ENCODE measurements around the gene ZNF217. TPM values are rescaled to one million over a fixed set of nuclear protein-coding genes. Genes with fewer than 3 reads are reported as not detected.

Gene ZNF217
- total RNA-seq, 2 experiments from 2014 or later, result 37.2 to 38.3 TPM

DNA sequence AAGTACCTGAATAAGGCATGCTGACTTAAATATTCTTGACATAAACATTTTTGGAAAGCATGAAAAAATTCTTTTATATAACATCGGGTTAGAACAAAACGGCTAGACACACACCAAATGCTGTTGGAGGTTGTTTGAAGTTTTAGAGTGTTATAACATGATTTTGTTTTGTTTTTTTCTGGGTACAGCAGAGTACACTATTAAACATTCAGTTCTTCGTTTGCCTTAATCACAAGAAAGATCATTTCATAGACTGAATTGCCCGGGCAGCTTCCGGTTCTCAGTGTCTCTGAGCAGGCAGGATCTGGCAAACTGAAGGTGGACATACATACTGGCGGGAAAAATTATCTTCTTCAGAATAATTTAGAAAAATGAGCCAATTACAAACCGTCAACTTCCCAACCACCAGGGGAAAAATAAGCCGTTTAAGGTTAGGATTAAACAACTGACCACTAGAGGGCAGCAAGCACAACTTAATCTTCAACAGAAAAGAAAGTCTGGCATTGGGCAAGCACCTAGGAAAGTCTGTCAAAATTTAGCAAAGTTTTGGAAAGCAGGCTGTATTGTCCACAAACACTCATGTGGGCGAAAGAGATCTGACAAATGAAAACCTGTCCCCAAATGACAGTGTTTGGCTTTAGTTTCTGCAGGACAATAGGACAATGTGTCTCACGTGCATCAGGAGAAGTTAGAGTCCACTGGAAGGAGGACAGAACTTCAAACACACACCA lies 15.0 kb downstream of the ZNF217 start:
- Mint-ChIP-seq H3K4me1 (ENCODE audit: low read depth) (peaks cover 90% of the 10 kb centered on the region), H3K9me3 (no peaks in the 10 kb centered on the region), H3K4me3 (peak overlapping the region; percentile 71), H3K27me3 (ENCODE audit: low read depth) (no peaks in the 10 kb centered on the region), H3K36me3 (ENCODE audit: low read depth) (peaks cover 68% of the 10 kb centered on the region), H3K27ac (peak overlapping the region; percentile 92)
- CTCF ChIA-PET, result interaction anchor here (0.6 to 2.1 kb wide), 18 partner anchors 44 to 364 kb away, joined by 3 to 14 read pairs (median 4); no protein-coding TSS in a partner anchor
- intact Hi-C loops (cut with micrococcal nuclease), result loop anchor here (1.0 to 5.0 kb wide), 11 partner anchors 16 to 629 kb away; partner anchors contain the start of gene PFDN4
- DNase-seq, result peak; percentile 77

DNA sequence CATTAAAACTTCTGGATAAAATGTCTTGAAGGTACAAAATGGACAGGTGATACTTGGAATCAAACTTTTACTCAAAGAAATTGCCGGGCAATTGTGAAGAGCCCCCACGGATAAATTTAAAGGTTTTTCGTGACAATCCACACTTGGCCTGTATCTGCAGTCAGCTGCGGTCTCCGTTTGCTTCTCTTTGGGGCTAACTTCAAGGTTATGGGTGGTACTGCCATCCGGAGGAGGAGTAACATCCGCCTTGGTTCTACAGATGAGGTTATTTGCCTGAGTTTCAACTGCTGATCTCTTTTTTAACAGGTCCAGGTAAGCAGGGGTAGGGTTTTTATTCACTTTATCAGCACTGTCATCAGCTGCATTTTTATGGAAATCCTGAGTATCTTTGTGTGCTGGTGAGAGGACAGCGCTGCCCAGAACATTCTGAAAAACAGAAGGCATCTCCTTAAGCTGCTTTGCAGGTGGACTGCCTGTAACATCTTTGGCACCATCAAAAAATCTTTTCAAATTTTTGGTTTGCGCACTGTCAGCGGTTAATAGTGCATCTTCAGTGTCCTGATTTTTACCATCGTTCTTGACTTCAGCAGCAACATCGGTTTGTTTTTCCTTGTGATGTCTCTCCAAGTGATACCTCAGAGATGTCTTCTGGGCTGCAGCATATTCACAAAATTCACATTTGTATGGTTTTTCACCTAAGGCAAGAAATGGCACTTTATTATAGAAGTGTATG lies 16.9 kb downstream of the ZNF217 start:
- intact Hi-C loops (cut with micrococcal nuclease), result loop anchor here (5.0 kb wide), 1 partner anchor 631 kb away; the partner anchor contains the start of gene PFDN4
- no peak for DNase-seq
- no peaks in the 10 kb centered on the region for H3K27me3 Mint-ChIP-seq (ENCODE audit: low read depth)
- CTCF ChIA-PET, result interaction anchor here (1.1 to 2.1 kb wide), 3 partner anchors 66 to 363 kb away, joined by 3 to 13 read pairs (median 13); no protein-coding TSS in a partner anchor
- peaks cover 65% of the 10 kb centered on the region for H3K36me3 Mint-ChIP-seq (ENCODE audit: low read depth)
- H3K27ac Mint-ChIP-seq, result peak overlapping the region; percentile 83
- H3K4me1 Mint-ChIP-seq (ENCODE audit: low read depth), result peaks cover 92% of the 10 kb centered on the region
- no peak overlapping the region for H3K4me3 Mint-ChIP-seq
- no peaks in the 10 kb centered on the region for H3K9me3 Mint-ChIP-seq

DNA sequence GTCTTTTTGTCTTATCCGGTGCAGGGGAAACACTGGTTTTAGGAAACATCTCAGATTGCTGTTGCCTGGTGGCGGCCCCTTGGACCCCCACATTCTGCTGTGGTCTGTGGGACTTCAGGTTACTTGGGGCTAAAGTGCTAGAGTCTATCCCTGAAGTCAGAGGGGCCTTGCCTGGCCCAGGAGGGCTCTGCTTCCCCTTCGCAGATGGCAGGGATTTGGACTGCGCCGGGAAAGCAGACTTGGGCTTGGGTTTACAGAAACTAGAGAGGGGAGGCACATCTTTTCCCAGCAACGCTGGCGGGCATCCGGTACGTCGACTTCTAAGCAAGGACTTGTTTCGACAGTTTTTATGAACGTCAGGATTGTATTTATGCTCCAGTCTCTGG lies 17.5 kb downstream of the ZNF217 start:
- H3K27me3 Mint-ChIP-seq (ENCODE audit: low read depth), result no peaks in the 10 kb centered on the region

DNA sequence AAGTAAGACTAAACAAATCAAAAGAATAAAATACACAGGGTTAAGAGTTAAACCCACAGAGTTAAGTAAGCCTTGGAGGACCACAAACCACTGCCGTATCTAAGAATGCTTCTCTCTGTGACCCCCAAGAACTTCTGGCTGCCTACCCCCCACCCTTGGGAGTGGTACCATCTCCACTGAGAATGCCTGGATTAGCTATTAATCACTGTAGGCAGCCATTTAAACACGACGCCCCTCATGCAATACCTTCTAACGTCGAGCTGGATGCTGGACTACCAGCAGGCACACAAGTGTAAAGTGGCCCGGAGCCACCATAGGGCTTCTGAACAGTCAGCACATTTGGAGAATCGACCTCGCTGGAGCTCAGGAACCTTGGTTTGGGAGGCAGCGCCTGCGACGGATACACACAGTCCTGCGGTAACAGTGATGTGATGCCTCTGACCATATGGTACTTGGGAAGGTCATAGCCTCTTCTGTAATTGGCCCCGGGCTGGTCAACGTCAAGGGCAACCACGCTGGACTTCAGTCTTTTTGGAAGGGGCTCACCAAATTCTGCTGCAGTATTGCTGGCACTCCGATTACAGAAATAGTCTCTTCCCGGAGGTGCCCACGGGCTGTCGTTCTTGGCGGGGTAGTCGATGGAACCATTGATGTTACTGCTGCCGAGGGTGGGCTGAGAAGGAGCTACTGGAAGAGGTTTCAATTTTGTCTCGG lies 18.0 kb downstream of the ZNF217 start:
- CTCF ChIA-PET, result interaction anchor here (0.7 to 1.6 kb wide), 3 partner anchors 33 to 340 kb away, joined by 3 to 5 read pairs (median 3); no protein-coding TSS in a partner anchor
- Mint-ChIP-seq H3K27me3 (ENCODE audit: low read depth) (no peaks in the 10 kb centered on the region), H3K9me3 (no peaks in the 10 kb centered on the region), H3K4me3 (no peak overlapping the region), H3K4me1 (ENCODE audit: low read depth) (peaks cover 92% of the 10 kb centered on the region), H3K36me3 (ENCODE audit: low read depth) (peaks cover 62% of the 10 kb centered on the region), H3K27ac (peak overlapping the region; percentile 32)
- no peak for DNase-seq
- intact Hi-C loops (cut with micrococcal nuclease), result loop anchor here (5.0 kb wide), 1 partner anchor 632 kb away; the partner anchor contains the start of gene PFDN4

More for the DNA sequence above, 17.5 kb downstream of the ZNF217 start:
- Mint-ChIP-seq H3K4me1 (ENCODE audit: low read depth) (peaks cover 92% of the 10 kb centered on the region), H3K9me3 (no peaks in the 10 kb centered on the region), H3K36me3 (ENCODE audit: low read depth) (peaks cover 63% of the 10 kb centered on the region), H3K4me3 (no peak overlapping the region), H3K27ac (no peak overlapping the region)
- no peak for DNase-seq
- CTCF ChIA-PET, result interaction anchor here (0.7 to 1.6 kb wide), 2 partner anchors 252 to 340 kb away, joined by 3 to 5 read pairs; no protein-coding TSS in a partner anchor
- intact Hi-C loops (cut with micrococcal nuclease), result loop anchor here (5.0 kb wide), 1 partner anchor 631 kb away; the partner anchor contains the start of gene PFDN4

DNA sequence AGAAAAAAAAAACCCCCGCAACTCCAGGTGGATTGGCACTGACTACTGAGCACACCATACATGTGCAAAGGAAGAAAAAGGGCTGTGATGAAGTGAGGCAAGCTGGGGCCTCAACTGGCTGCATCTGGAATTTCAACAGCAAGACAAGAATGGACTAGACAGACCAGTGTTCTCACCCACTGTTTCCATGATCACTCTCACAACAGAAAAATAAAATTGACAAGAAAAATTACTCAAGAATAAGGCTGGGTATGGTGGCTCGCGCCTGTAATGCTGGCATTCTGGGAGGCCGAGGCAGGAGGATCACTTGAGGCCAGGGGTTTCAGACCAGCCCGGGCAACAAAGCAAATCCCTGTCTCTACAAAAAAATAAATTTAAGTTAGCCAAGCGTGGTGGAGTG lies 18.8 kb downstream of the ZNF217 start:
- H3K27ac Mint-ChIP-seq, result peak overlapping the region; percentile 61

DNA sequence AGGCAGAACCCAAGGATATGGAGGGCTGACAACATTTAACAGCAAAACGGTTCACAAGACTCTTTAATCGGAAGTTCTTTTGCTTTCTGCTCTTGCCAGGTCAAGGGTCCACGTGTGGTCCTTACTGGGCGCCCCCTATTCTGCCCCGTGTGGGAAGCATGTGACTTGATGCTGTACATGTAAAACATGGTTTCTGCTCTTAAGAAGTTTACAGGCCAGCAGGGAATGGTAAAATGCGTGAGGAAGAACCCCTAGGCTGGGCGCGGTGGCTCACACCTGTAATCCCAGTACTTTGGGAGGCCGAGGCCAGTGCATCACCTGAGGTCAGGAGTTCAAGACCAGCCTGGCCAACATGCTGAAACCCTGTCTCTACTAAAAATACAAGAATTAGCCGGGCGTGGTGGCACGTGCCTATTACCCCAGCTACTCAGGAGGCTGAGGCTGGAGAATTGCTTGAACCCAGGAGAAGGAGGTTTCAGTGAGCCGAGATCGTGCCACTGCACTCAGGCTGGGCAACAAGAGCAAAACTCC lies 19.3 kb downstream of the ZNF217 start:
- DNase-seq, result no peak
- no peaks in the 10 kb centered on the region for H3K9me3 Mint-ChIP-seq
- peak overlapping the region; percentile 61 for H3K27ac Mint-ChIP-seq
- CTCF ChIA-PET, result no interaction called here
- H3K4me3 Mint-ChIP-seq, result no peak overlapping the region
- H3K4me1 Mint-ChIP-seq (ENCODE audit: low read depth), result peaks cover 87% of the 10 kb centered on the region
- intact Hi-C loops (cut with micrococcal nuclease), result no loop called here
- H3K27me3 Mint-ChIP-seq (ENCODE audit: low read depth), result no peaks in the 10 kb centered on the region
- H3K36me3 Mint-ChIP-seq (ENCODE audit: low read depth), result peaks cover 60% of the 10 kb centered on the region

More for the DNA sequence above, 18.8 kb downstream of the ZNF217 start:
- DNase-seq, result no peak
- H3K27me3 Mint-ChIP-seq (ENCODE audit: low read depth), result no peaks in the 10 kb centered on the region
- CTCF ChIA-PET, result interaction anchor here (0.7 to 1.6 kb wide), 2 partner anchors 34 to 341 kb away, joined by 3 to 5 read pairs; no protein-coding TSS in a partner anchor
- H3K4me1 Mint-ChIP-seq (ENCODE audit: low read depth), result peaks cover 89% of the 10 kb centered on the region
- no peak overlapping the region for H3K4me3 Mint-ChIP-seq
- intact Hi-C loops (cut with micrococcal nuclease), result loop anchor here (5.0 kb wide), 1 partner anchor 632 kb away; the partner anchor contains the start of gene PFDN4
- H3K36me3 Mint-ChIP-seq (ENCODE audit: low read depth), result peaks cover 58% of the 10 kb centered on the region
- H3K9me3 Mint-ChIP-seq, result no peaks in the 10 kb centered on the region

DNA sequence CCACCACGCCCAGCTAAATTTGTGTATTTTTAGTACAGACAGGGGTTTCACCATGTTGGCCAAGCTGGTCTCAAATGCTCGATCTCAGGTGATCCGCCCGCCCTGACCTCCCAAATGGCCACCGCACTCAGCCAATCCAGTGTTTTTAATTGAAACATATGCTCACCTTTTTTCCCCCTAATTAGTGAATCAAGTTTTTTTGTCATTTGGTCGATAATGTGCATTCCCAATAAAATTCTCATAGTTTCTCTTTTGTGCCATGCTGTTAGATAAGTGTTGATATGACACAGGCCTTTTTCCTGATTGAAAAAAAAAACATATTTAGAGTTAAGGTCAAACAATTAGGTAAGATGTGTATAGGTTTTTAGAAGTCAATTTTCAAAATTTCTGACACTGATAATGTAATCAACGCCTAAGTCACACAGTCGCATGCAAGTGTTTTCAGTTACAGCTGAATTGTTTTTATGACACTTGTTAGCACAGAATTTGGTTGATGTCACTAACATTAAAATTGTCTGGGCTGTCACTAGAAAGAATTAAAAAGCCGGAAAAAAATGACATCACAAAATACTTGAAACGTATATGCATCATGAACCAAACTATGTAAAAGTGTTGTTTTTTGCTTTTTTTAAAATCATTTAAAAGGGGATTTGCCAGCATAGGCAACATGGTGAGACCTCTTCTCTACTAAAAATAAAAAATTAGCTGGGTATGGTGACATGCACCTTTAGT lies 21.9 kb downstream of the ZNF217 start:
- Mint-ChIP-seq H3K9me3 (no peaks in the 10 kb centered on the region), H3K27me3 (ENCODE audit: low read depth) (no peaks in the 10 kb centered on the region), H3K4me3 (no peak overlapping the region), H3K36me3 (ENCODE audit: low read depth) (peaks cover 55% of the 10 kb centered on the region), H3K4me1 (ENCODE audit: low read depth) (peaks cover 72% of the 10 kb centered on the region), H3K27ac (no peak overlapping the region)
- no peak for DNase-seq
- intact Hi-C loops (cut with micrococcal nuclease), result no loop called here
- CTCF ChIA-PET, result no interaction called here

DNA sequence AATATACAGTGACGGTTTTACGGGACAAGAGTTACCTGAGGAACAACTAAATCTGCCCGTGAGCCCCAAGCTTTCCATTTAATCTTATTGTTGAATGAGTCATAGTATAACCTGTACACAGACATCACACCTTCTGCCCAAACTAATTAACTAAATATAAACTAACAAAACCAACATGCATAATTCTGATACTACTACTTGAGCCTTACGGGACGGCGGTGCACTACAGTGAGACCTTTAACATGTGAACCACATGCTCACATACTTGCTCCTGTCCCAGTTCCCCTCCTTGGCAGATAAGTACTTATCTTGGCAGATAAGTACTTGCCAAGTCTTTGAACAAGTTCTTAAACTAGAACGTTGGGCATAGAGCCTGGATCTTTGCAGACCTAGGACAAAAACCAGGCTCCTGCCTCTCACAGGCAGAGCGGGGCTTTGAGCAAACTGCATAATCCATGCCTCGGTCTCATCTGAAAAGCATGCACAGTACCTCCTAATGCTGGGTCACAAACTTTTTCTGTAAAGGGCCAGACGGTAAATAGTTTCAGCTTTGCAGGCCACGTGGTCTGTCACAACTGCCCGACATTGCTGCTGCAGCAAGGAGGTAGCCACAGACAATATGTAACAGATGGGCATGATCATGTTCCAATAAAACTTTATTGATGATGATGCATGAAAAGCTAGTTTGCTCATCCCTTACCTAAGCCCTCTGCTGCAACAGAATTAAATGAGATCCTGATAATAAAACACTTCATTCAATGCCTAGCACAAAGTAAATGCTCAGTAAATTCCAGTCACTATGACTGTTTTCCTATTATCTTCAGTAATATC lies 23.0 kb downstream of the ZNF217 start:
- Mint-ChIP-seq H3K27me3 (ENCODE audit: low read depth) (no peaks in the 10 kb centered on the region), H3K4me1 (ENCODE audit: low read depth) (peaks cover 61% of the 10 kb centered on the region), H3K27ac (no peak overlapping the region), H3K36me3 (ENCODE audit: low read depth) (peaks cover 52% of the 10 kb centered on the region), H3K9me3 (no peaks in the 10 kb centered on the region), H3K4me3 (no peak overlapping the region)
- CTCF ChIA-PET, result no interaction called here
- DNase-seq, result no peak
- intact Hi-C loops (cut with micrococcal nuclease), result no loop called here

DNA sequence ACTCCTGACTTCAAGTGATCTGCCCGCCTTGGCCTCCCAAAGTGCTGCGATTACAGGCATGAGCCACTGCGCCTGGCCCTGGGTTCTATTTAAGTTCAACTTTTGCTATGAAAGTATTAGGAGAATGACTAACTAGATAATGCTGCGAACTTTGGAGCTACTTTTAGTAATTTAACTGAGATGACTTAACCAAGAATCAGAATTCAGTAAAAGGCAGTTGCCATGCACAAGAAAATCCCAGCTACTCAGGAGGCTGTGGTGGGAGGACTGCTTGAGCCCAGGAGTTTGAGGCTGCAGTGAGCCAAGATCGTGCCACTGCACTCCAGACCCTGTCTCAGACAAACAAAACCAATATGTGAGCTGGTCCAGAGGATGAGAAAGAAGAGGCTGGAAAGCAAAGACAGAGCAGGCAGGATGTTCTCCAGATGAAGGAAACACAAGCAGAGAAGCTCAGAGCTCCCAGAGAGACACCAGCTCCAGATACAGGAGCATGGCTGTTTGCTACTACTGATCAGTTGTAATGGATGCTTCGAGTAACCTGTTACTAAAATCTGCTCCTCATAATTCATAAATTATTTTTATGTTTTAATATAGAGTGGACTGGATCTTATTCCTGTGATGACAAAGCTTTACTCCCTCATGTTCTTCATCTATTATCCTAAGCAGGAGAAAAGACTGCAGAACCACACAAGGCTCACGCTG lies 23.9 kb downstream of the ZNF217 start:
- no peak for DNase-seq
- no peaks in the 10 kb centered on the region for H3K27me3 Mint-ChIP-seq (ENCODE audit: low read depth)
- H3K4me1 Mint-ChIP-seq (ENCODE audit: low read depth), result peaks cover 52% of the 10 kb centered on the region
- intact Hi-C loops (cut with micrococcal nuclease), result no loop called here
- H3K27ac Mint-ChIP-seq, result no peak overlapping the region
- CTCF ChIA-PET, result no interaction called here
- peaks cover 44% of the 10 kb centered on the region for H3K36me3 Mint-ChIP-seq (ENCODE audit: low read depth)
- H3K9me3 Mint-ChIP-seq, result no peaks in the 10 kb centered on the region
- H3K4me3 Mint-ChIP-seq, result no peak overlapping the region

DNA sequence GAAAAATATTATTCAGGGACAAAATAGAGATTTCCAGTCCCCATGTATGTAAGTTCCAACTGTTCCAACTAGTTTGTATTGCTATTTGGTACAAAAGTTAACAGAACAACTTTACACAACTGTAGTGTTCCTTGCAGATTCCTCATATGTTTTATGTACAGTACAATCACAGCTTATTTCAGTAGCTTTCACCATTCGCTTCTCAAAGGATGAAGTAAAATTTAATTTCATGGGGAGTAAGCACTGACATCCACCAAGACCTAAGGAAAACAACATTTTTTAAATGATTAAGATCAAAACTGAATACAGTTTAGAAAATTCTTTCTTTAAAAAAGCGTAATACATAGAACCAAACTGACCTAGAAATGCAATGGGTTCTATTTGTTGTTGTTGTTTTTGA lies 24.6 kb downstream of the ZNF217 start:
- Mint-ChIP-seq H3K27me3 (ENCODE audit: low read depth) (no peaks in the 10 kb centered on the region), H3K27ac (no peak overlapping the region), H3K4me3 (no peak overlapping the region), H3K36me3 (ENCODE audit: low read depth) (peaks cover 38% of the 10 kb centered on the region), H3K9me3 (no peaks in the 10 kb centered on the region), H3K4me1 (ENCODE audit: low read depth) (peaks cover 46% of the 10 kb centered on the region)
- CTCF ChIA-PET, result no interaction called here
- DNase-seq, result no peak
- intact Hi-C loops (cut with micrococcal nuclease), result no loop called here
